HG03457 (cell line): ENCODE results near the gene EFNA2.

Source experiments
- ATAC-seq: cut with Tn5 transposase; IDR thresholded peaks from one replicate; pipeline ENCODE4 v1.9.1; 2021; ENCODE audit warnings: moderate number of reproducible peaks; ENCODE audit not compliant: unreplicated experiment

Gene EFNA2

GRCh38 chr19:1283207-1283916 lies 2.3 kb upstream of the EFNA2 start:
- ATAC-seq = no peak

- ATAC-seq = no peak
Measured at GRCh38 chr19:1283917-1284292, 1.8 kb upstream of the EFNA2 start.

- ATAC-seq = no peak
Measured at GRCh38 chr19:1284293-1284978, 1.2 kb upstream of the EFNA2 start.

GRCh38 chr19:1284979-1285736 lies 515 bp upstream of the EFNA2 start:
- no peak for ATAC-seq

- no peak for ATAC-seq
Measured at GRCh38 chr19:1286487-1287353, 1.0 kb downstream of the EFNA2 start.

- ATAC-seq = no peak
Measured at GRCh38 chr19:1287354-1288225, 1.9 kb downstream of the EFNA2 start.

- ATAC-seq = no peak
Measured at GRCh38 chr19:1288226-1288612, 2.5 kb downstream of the EFNA2 start.

- no peak for ATAC-seq
Measured at GRCh38 chr19:1288833-1289685, 3.4 kb downstream of the EFNA2 start.

- no peak for ATAC-seq
Measured at GRCh38 chr19:1289686-1290025, 4.0 kb downstream of the EFNA2 start.

GRCh38 chr19:1290196-1290702 lies 4.6 kb downstream of the EFNA2 start:
- ATAC-seq = no peak

- ATAC-seq = no peak
Measured at GRCh38 chr19:1290703-1291651, 5.3 kb downstream of the EFNA2 start.

GRCh38 chr19:1291761-1292418 lies 6.2 kb downstream of the EFNA2 start:
- ATAC-seq = no peak

- ATAC-seq = no peak
Measured at GRCh38 chr19:1292419-1293151, 6.9 kb downstream of the EFNA2 start.

- ATAC-seq = no peak
Measured at GRCh38 chr19:1293782-1294604, 8.3 kb downstream of the EFNA2 start.

- ATAC-seq = no peak
Measured at GRCh38 chr19:1294688-1295087, 9.0 kb downstream of the EFNA2 start.
